ENCODE results near the gene SPA17.

GRCh38 chr11:124663861-124664260 lies 9.8 kb upstream of the SPA17 start:
- TF ChIP-seq POLR2A (IDR thresholded peaks at IDR 0.05) (no peak), CTCF (IDR thresholded peaks at IDR 0.05) (no peak), POLR2AphosphoS5 (IDR thresholded peaks at IDR 0.05) (no peak)

Data from breast epithelium (tissue), 3 donors.